Inflammatory macrophage treated with lipopolysaccharide for 4 hours (primary cell): ENCODE data around the gene SRPK1.

Experiments
- DNase-seq: peaks from one replicate; pipeline ENCODE4 v3.0.0-alpha.2; 2020

Gene SRPK1

GRCh38 chr6:35897036-35897435 is 23.9 kb downstream of the SRPK1 start:
- DNase-seq, result no peak

- DNase-seq, result no peak
Observed at GRCh38 chr6:35896228-35896627, 24.7 kb downstream of the SRPK1 start.

GRCh38 chr6:35895560-35895959 is 25.3 kb downstream of the SRPK1 start:
- DNase-seq, result no peak

GRCh38 chr6:35894776-35895175 is 26.1 kb downstream of the SRPK1 start:
- DNase-seq, result no peak

- DNase-seq, result no peak
Observed at GRCh38 chr6:35893246-35893645, 27.7 kb downstream of the SRPK1 start.

- no peak for DNase-seq
Observed at GRCh38 chr6:35892482-35892881, 28.4 kb downstream of the SRPK1 start.

- no peak for DNase-seq
Observed at GRCh38 chr6:35879151-35879550, 41.7 kb downstream of the SRPK1 start.

GRCh38 chr6:35876902-35877301 is 44.0 kb downstream of the SRPK1 start:
- no peak for DNase-seq

GRCh38 chr6:35874730-35875129 is 46.2 kb downstream of the SRPK1 start:
- no peak for DNase-seq

- no peak for DNase-seq
Observed at GRCh38 chr6:35859367-35859766, 61.5 kb downstream of the SRPK1 start.

GRCh38 chr6:35857853-35858252 is 63.0 kb downstream of the SRPK1 start:
- DNase-seq, result no peak

GRCh38 chr6:35856250-35856649 is 64.6 kb downstream of the SRPK1 start:
- no peak for DNase-seq

- DNase-seq, result no peak
Observed at GRCh38 chr6:35852994-35853393, 67.9 kb downstream of the SRPK1 start.

- peak; percentile 83 for DNase-seq
Observed at GRCh38 chr6:35850208-35850607, 70.7 kb downstream of the SRPK1 start.

GRCh38 chr6:35844290-35844689 is 76.6 kb downstream of the SRPK1 start:
- no peak for DNase-seq

- DNase-seq, result no peak
Observed at GRCh38 chr6:35842381-35842780, 78.5 kb downstream of the SRPK1 start.

- DNase-seq, result no peak
Observed at GRCh38 chr6:35839019-35839418, 81.9 kb downstream of the SRPK1 start.

- peak; percentile 44 for DNase-seq
Observed at GRCh38 chr6:35833536-35833935, 87.4 kb downstream of the SRPK1 start.

- DNase-seq, result no peak
Observed at GRCh38 chr6:35831257-35832007, 89.5 kb downstream of the SRPK1 start.

GRCh38 chr6:35829306-35829705 is 91.6 kb downstream of the SRPK1 start:
- no peak for DNase-seq

GRCh38 chr6:35824552-35825192 is 96.2 kb downstream of the SRPK1 start:
- no peak for DNase-seq

GRCh38 chr6:35823601-35824000 is 97.3 kb downstream of the SRPK1 start:
- DNase-seq, result no peak

- DNase-seq, result no peak
Observed at GRCh38 chr6:35817515-35817914, 103.4 kb downstream of the SRPK1 start.

- DNase-seq, result no peak
Observed at GRCh38 chr6:35811699-35811995, 109.3 kb downstream of the SRPK1 start.
